ENCODE data around the gene SPP2. TPM values are rescaled to one million over a fixed set of nuclear protein-coding genes. Genes with fewer than 3 reads are reported as not detected.

The SPP2 gene
- total RNA-seq, 1 donor from 2014 or later, result not detected

GRCh38 chr2:234046521-234046920 is 4.0 kb upstream of the SPP2 start:
- Histone ChIP-seq H3K9me3 (no peaks in the 10 kb centered on the region), H3K36me3 (no peaks in the 10 kb centered on the region), H3K4me1 (no peaks in the 10 kb centered on the region), H3K4me3 (no peak overlapping the region), H3K27ac (no peak overlapping the region), H3K27me3 (no peaks in the 10 kb centered on the region)
- no peak for DNase-seq (ENCODE audit: extremely low spot score in 2 of 2)
- TF ChIP-seq POLR2A (IDR thresholded peaks at IDR 0.05) (no peak), POLR2AphosphoS5 (IDR thresholded peaks at IDR 0.05; ENCODE audit: insufficient read depth in 1 of 2, low read depth in 1 of 2) (no peak)
- intact Hi-C loops (cut with DNase I), result no loop called here

- Histone ChIP-seq H3K4me1 (no peaks in the 10 kb centered on the region), H3K36me3 (no peaks in the 10 kb centered on the region), H3K9me3 (no peaks in the 10 kb centered on the region), H3K27ac (no peak overlapping the region), H3K4me3 (no peak overlapping the region), H3K27me3 (no peaks in the 10 kb centered on the region)
- TF ChIP-seq POLR2AphosphoS5 (IDR thresholded peaks at IDR 0.05; ENCODE audit: insufficient read depth in 1 of 2, low read depth in 1 of 2), result no peak
- no peak for TF ChIP-seq CTCF (IDR thresholded peaks at IDR 0.05)
- no peak for TF ChIP-seq POLR2A (IDR thresholded peaks at IDR 0.05)
- intact Hi-C loops (cut with DNase I), result no loop called here
- DNase-seq (ENCODE audit: extremely low spot score in 2 of 2), result no peak
Measured at GRCh38 chr2:234047361-234047760, 3.1 kb upstream of the SPP2 start.

GRCh38 chr2:234048049-234048448 is 2.5 kb upstream of the SPP2 start:
- no peak overlapping the region for H3K27ac ChIP-seq
- H3K36me3 ChIP-seq, result no peaks in the 10 kb centered on the region
- no peaks in the 10 kb centered on the region for H3K9me3 ChIP-seq
- no peaks in the 10 kb centered on the region for H3K27me3 ChIP-seq
- no peak overlapping the region for H3K4me3 ChIP-seq
- DNase-seq (ENCODE audit: extremely low spot score in 2 of 2), result no peak
- no peak for TF ChIP-seq POLR2AphosphoS5 (IDR thresholded peaks at IDR 0.05; ENCODE audit: insufficient read depth in 1 of 2, low read depth in 1 of 2)
- no peak for TF ChIP-seq POLR2A (IDR thresholded peaks at IDR 0.05)
- no peak for TF ChIP-seq CTCF (IDR thresholded peaks at IDR 0.05)
- H3K4me1 ChIP-seq, result no peaks in the 10 kb centered on the region
- intact Hi-C loops (cut with DNase I), result no loop called here

- no peak overlapping the region for H3K4me3 ChIP-seq
- no peaks in the 10 kb centered on the region for H3K36me3 ChIP-seq
- H3K27me3 ChIP-seq, result no peaks in the 10 kb centered on the region
- H3K4me1 ChIP-seq, result no peaks in the 10 kb centered on the region
- no peak for DNase-seq (ENCODE audit: extremely low spot score in 2 of 2)
- intact Hi-C loops (cut with DNase I), result no loop called here
- H3K27ac ChIP-seq, result no peak overlapping the region
- no peak for TF ChIP-seq POLR2AphosphoS5 (IDR thresholded peaks at IDR 0.05; ENCODE audit: insufficient read depth in 1 of 2, low read depth in 1 of 2)
- no peak for TF ChIP-seq POLR2A (IDR thresholded peaks at IDR 0.05)
- no peak for TF ChIP-seq CTCF (IDR thresholded peaks at IDR 0.05)
- H3K9me3 ChIP-seq, result no peaks in the 10 kb centered on the region
Measured at GRCh38 chr2:234051374-234052070, 1.0 kb downstream of the SPP2 start.

GRCh38 chr2:234058881-234059280 is 8.4 kb downstream of the SPP2 start:
- Histone ChIP-seq H3K9me3 (no peaks in the 10 kb centered on the region), H3K27me3 (no peaks in the 10 kb centered on the region), H3K36me3 (no peaks in the 10 kb centered on the region), H3K4me3 (no peak overlapping the region), H3K4me1 (no peaks in the 10 kb centered on the region), H3K27ac (no peak overlapping the region)
- intact Hi-C loops (cut with DNase I), result no loop called here
- no peak for TF ChIP-seq CTCF (IDR thresholded peaks at IDR 0.05)
- no peak for TF ChIP-seq POLR2AphosphoS5 (IDR thresholded peaks at IDR 0.05; ENCODE audit: insufficient read depth in 1 of 2, low read depth in 1 of 2)
- TF ChIP-seq POLR2A (IDR thresholded peaks at IDR 0.05), result no peak
- DNase-seq (ENCODE audit: extremely low spot score in 2 of 2), result no peak

All from vagina (tissue), 2 donors.